Neural progenitor cell (in vitro differentiated cells): Measurements from ENCODE around the gene PLIN4. TPM values are rescaled to one million over a fixed set of nuclear protein-coding genes. Genes with fewer than 3 reads are reported as not detected.
"Not testable (repeated sequence)": the region's sequence is repeated elsewhere in the genome, so short reads cannot be mapped to it uniquely, and the experiment has no call there.

Experiments
- DNase-seq: peaks from one replicate; pipeline ENCODE4 v3.0.0-alpha.2; 2016; ENCODE audit warnings: low spot score
- H2AFZ ChIP-seq: fragments of 200-600 bp; sonication (generic); replicated peaks from 2 replicates; pipeline ENCODE4 v1.6.1; 2016; ENCODE audit warnings: antibody characterized with exemption
- H3F3A ChIP-seq: fragments of 200-600 bp; sonication (generic); 2 replicates; pipeline ENCODE4 v1.6.1; 2016; ENCODE audit warnings: antibody characterized with exemption, low read depth
- H3K27ac ChIP-seq: fragments of 200-600 bp; sonication (generic); 2 replicates; pipeline ENCODE4 v1.5.1; 2016; ENCODE audit warnings: mild to moderate bottlenecking
- H3K27me3 ChIP-seq: fragments of 200-600 bp; sonication (generic); 2 replicates; pipeline ENCODE4 v1.6.1; 2016; ENCODE audit warnings: mild to moderate bottlenecking, moderate library complexity
- H3K36me3 ChIP-seq: fragments of 200-600 bp; sonication (generic); 2 replicates; pipeline ENCODE4 v1.5.1; 2016
- H3K4me1 ChIP-seq: fragments of 200-600 bp; sonication (generic); 2 replicates; pipeline ENCODE4 v1.6.1; 2016; ENCODE audit warnings: mixed run types
- H3K4me2 ChIP-seq: fragments of 200-600 bp; sonication (generic); 2 replicates; pipeline ENCODE4 v1.6.1; 2016
- H3K4me3 ChIP-seq: fragments of 200-600 bp; sonication (generic); 2 replicates; pipeline ENCODE4 v1.5.1; 2016
- H3K79me2 ChIP-seq: fragments of 200-600 bp; sonication (generic); 2 replicates; pipeline ENCODE4 v1.6.1; 2016; ENCODE audit warnings: low read depth
- H3K9ac ChIP-seq: fragments of 200-600 bp; sonication (generic); 2 replicates; pipeline ENCODE4 v1.6.1; 2016
- H3K9me3 ChIP-seq: fragments of 200-600 bp; sonication (generic); 2 replicates; pipeline ENCODE4 v1.5.1; 2016; ENCODE audit warnings: low read depth
- H4K20me1 ChIP-seq: fragments of 200-600 bp; sonication (generic); 2 replicates; pipeline ENCODE4 v1.6.1; 2016; ENCODE audit warnings: low read depth
- H3K27ac Mint-ChIP-seq: 3 replicates; pipeline ENCODE4 v1.8.0; 2021; ENCODE audit warnings: mixed read lengths
- H3K27me3 Mint-ChIP-seq: 2 replicates; pipeline ENCODE4 v1.8.0; 2022; ENCODE audit warnings: low read depth, mild to moderate bottlenecking, inconsistent platforms, moderate library complexity, mixed read lengths; ENCODE audit not compliant: insufficient read depth
- H3K36me3 Mint-ChIP-seq: 3 replicates; pipeline ENCODE4 v1.8.0; 2021; ENCODE audit warnings: mixed read lengths
- H3K4me1 Mint-ChIP-seq: 3 replicates; pipeline ENCODE4 v1.8.0; 2021; ENCODE audit warnings: mixed read lengths
- H3K4me3 Mint-ChIP-seq: 3 replicates; pipeline ENCODE4 v1.8.0; 2021; ENCODE audit warnings: mild to moderate bottlenecking, moderate library complexity, mixed read lengths
- H3K9me3 Mint-ChIP-seq: 3 replicates; pipeline ENCODE4 v1.8.0; 2020; ENCODE audit warnings: mixed read lengths
- EZH2 ChIP-seq: fragments of 200-600 bp; sonication (generic); IDR thresholded peaks from 2 replicates; pipeline ENCODE4 v1.6.1; 2017; ENCODE audit warnings: antibody characterized with exemption, mild to moderate bottlenecking, moderate library complexity
- EZH2phosphoT487 ChIP-seq: fragments of 200-600 bp; sonication (generic); IDR thresholded peaks from 2 replicates; pipeline ENCODE4 v1.6.1; 2017; ENCODE audit warnings: antibody characterized with exemption
- total RNA-seq: library from RNA; depleted of rRNA; stranded (reverse); fragments of >200 nt; gene quantifications from 2 replicates; pipeline ENCODE4 v1.2.3, GENCODE V29; 2015; ENCODE audit warnings: low replicate concordance
- TF ChIP-seq, protein P1 (sequence below): fragments of 200-600 bp; sonication (generic); IDR thresholded peaks from 2 replicates; pipeline ENCODE4 v1.5.1; 2017; ENCODE audit warnings: antibody characterized with exemption, mild to moderate bottlenecking

Gene PLIN4
- 0.15 TPM in 1 of 2 replicates, not detected in the other for total RNA-seq

GRCh38 chr19:4518345-4519171, at the start of gene PLIN4:
TSS of gene PLIN4 (minus strand) at chr19:4518486. CDS start at chr19:4518272, 214 bp downstream.
- Mint-ChIP-seq H3K27me3 (peaks cover 18% of the 10 kb centered on the region), H3K4me1 (peaks cover 3% of the 10 kb centered on the region), H3K36me3 (no peaks in the 10 kb centered on the region), H3K27ac (peak within 1 kb of the TSS; percentile 17), H3K9me3 (peaks cover 3% of the 10 kb centered on the region), H3K4me3 (peak within 1 kb of the TSS; percentile 68)
- Histone ChIP-seq H4K20me1 (peaks cover 3% of the 10 kb centered on the region), H3K4me2 (no peak within 1 kb of the TSS), H2AFZ (no peak within 1 kb of the TSS), H3K4me3 (no peak within 1 kb of the TSS), H3K36me3 (no peaks in the 10 kb centered on the region), H3F3A (no peaks in the 10 kb centered on the region), H3K9me3 (no peaks in the 10 kb centered on the region), H3K4me1 (peaks cover 6% of the 10 kb centered on the region), H3K27ac (no peak within 1 kb of the TSS), H3K27me3 (peaks cover 22% of the 10 kb centered on the region), H3K79me2 (no peaks in the 10 kb centered on the region), H3K9ac (no peak within 1 kb of the TSS)
- no peak for DNase-seq
- TF ChIP-seq EZH2: no peak
- TF ChIP-seq EZH2phosphoT487: no peak
- TF ChIP-seq, protein P1, sequence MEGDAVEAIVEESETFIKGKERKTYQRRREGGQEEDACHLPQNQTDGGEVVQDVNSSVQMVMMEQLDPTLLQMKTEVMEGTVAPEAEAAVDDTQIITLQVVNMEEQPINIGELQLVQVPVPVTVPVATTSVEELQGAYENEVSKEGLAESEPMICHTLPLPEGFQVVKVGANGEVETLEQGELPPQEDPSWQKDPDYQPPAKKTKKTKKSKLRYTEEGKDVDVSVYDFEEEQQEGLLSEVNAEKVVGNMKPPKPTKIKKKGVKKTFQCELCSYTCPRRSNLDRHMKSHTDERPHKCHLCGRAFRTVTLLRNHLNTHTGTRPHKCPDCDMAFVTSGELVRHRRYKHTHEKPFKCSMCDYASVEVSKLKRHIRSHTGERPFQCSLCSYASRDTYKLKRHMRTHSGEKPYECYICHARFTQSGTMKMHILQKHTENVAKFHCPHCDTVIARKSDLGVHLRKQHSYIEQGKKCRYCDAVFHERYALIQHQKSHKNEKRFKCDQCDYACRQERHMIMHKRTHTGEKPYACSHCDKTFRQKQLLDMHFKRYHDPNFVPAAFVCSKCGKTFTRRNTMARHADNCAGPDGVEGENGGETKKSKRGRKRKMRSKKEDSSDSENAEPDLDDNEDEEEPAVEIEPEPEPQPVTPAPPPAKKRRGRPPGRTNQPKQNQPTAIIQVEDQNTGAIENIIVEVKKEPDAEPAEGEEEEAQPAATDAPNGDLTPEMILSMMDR: no peak

GRCh38 chr19:4567584-4568071, 49.3 kb upstream of the PLIN4 start:
- no peak overlapping the region for H3K4me3 ChIP-seq
- Mint-ChIP-seq H3K27ac (peak overlapping the region; percentile 81), H3K4me1 (peaks cover 6% of the 10 kb centered on the region)

GRCh38 chr19:4566402-4567051, 48.2 kb upstream of the PLIN4 start:
- Histone ChIP-seq H3K27me3 (no peaks in the 10 kb centered on the region), H3K4me2 (no peak overlapping the region), H3K27ac (no peak overlapping the region), H4K20me1 (peaks cover 69% of the 10 kb centered on the region), H2AFZ (no peak overlapping the region), H3K9ac (no peak overlapping the region), H3K79me2 (peaks cover 39% of the 10 kb centered on the region), H3K36me3 (no peaks in the 10 kb centered on the region), H3K4me3 (no peak overlapping the region), H3F3A (no peaks in the 10 kb centered on the region), H3K4me1 (no peaks in the 10 kb centered on the region), H3K9me3 (no peaks in the 10 kb centered on the region)
- Mint-ChIP-seq H3K27me3 (peaks cover 3% of the 10 kb centered on the region), H3K4me3 (no peak overlapping the region), H3K27ac (peak overlapping the region; percentile 33), H3K4me1 (peaks cover 6% of the 10 kb centered on the region), H3K36me3 (no peaks in the 10 kb centered on the region), H3K9me3 (no peaks in the 10 kb centered on the region)
- DNase-seq: no peak
- TF ChIP-seq, protein P1: no peak
- TF ChIP-seq EZH2phosphoT487 (no peak), EZH2 (no peak)

More at GRCh38 chr19:4567584-4568071, 49.3 kb upstream of the PLIN4 start:
- no peaks in the 10 kb centered on the region for H3K9me3 Mint-ChIP-seq
- Histone ChIP-seq H3F3A (no peaks in the 10 kb centered on the region), H3K36me3 (no peaks in the 10 kb centered on the region), H3K27ac (no peak overlapping the region), H3K27me3 (no peaks in the 10 kb centered on the region), H3K4me2 (no peak overlapping the region), H4K20me1 (peaks cover 69% of the 10 kb centered on the region), H3K4me1 (no peaks in the 10 kb centered on the region), H2AFZ (no peak overlapping the region), H3K9ac (no peak overlapping the region), H3K9me3 (no peaks in the 10 kb centered on the region), H3K79me2 (peaks cover 43% of the 10 kb centered on the region)
- H3K36me3 Mint-ChIP-seq: no peaks in the 10 kb centered on the region
- peak overlapping the region; percentile 68 for H3K4me3 Mint-ChIP-seq
- DNase-seq: peak; percentile 71
- peaks cover 3% of the 10 kb centered on the region for H3K27me3 Mint-ChIP-seq
- TF ChIP-seq, protein P1: peak; percentile 76
- TF ChIP-seq EZH2: no peak

GRCh38 chr19:4563562-4563961, 45.3 kb upstream of the PLIN4 start:
- H3K4me1 ChIP-seq, H2AFZ ChIP-seq, H3K27me3 ChIP-seq, H3K9me3 Mint-ChIP-seq, H3K36me3 Mint-ChIP-seq, H3K4me3 ChIP-seq, H3K27ac Mint-ChIP-seq, H3K9ac ChIP-seq, DNase-seq, H3K4me3 Mint-ChIP-seq, H3K4me2 ChIP-seq, H3K27me3 Mint-ChIP-seq, H3K27ac ChIP-seq, H3K9me3 ChIP-seq, H3K36me3 ChIP-seq, H3F3A ChIP-seq, H3K4me1 Mint-ChIP-seq: not testable (repeated sequence)
- H4K20me1 ChIP-seq: peaks cover 60% of the 10 kb centered on the region
- peaks cover 25% of the 10 kb centered on the region for H3K79me2 ChIP-seq

GRCh38 chr19:4562085-4562484, 43.8 kb upstream of the PLIN4 start:
- DNase-seq, H3K9me3 Mint-ChIP-seq, H2AFZ ChIP-seq, H3K4me3 Mint-ChIP-seq, H3F3A ChIP-seq, H3K4me2 ChIP-seq, H3K36me3 ChIP-seq, H3K9me3 ChIP-seq, H3K27me3 ChIP-seq, H3K36me3 Mint-ChIP-seq, H3K27ac ChIP-seq, H3K27me3 Mint-ChIP-seq, H3K27ac Mint-ChIP-seq, H3K4me1 Mint-ChIP-seq, H3K4me3 ChIP-seq, H3K9ac ChIP-seq, H3K4me1 ChIP-seq: not testable (repeated sequence)
- peaks cover 59% of the 10 kb centered on the region for H4K20me1 ChIP-seq
- peaks cover 12% of the 10 kb centered on the region for H3K79me2 ChIP-seq
